ENCODE results near the gene LDLRAD2.

- TF ChIP-seq ZNF592 (IDR thresholded peaks at IDR 0.05): no peak
- no peak for TF ChIP-seq HDGF (IDR thresholded peaks at IDR 0.05)
Measured at GRCh38 chr1:21773585-21773984, 38.5 kb upstream of the LDLRAD2 start.

All from GM12878 (cell line).